Skin of body (tissue), 2 donors: Measurements from ENCODE around the gene GPANK1. TPM values are rescaled to one million over a fixed set of nuclear protein-coding genes. Genes with fewer than 3 reads are reported as not detected.

Experiments
- DNase-seq: peaks from one replicate; lab custom pipeline; 2025; lab: John Stamatoyannopoulos, UW
- total RNA-seq: library from RNA; depleted of rRNA; stranded (reverse); fragments of >200 nt; gene quantifications from one replicate; pipeline ENCODE4 v1.2.3, GENCODE V29; 2014

The GPANK1 gene
- total RNA-seq, 1 donor from 2014 or later = 8.2 TPM

GRCh38 chr6:31642798-31643570 lies 21.8 kb downstream of the GPANK1 start:
- DNase-seq = no peak

GRCh38 chr6:31641370-31641769 lies 23.4 kb downstream of the GPANK1 start:
- no peak for DNase-seq

GRCh38 chr6:31640612-31641011 lies 24.2 kb downstream of the GPANK1 start:
- no peak for DNase-seq

GRCh38 chr6:31639449-31639861 lies 25.3 kb downstream of the GPANK1 start:
- no peak for DNase-seq

GRCh38 chr6:31639043-31639442 lies 25.8 kb downstream of the GPANK1 start:
- DNase-seq = no peak

GRCh38 chr6:31636698-31637596 lies 27.9 kb downstream of the GPANK1 start:
- DNase-seq = no peak

- no peak for DNase-seq
These were observed 29.7 kb downstream of the GPANK1 start for GRCh38 chr6:31634969-31635575.

- DNase-seq = no peak
These were observed 30.7 kb downstream of the GPANK1 start for GRCh38 chr6:31634131-31634530.

- DNase-seq = no peak
These were observed 31.4 kb downstream of the GPANK1 start for GRCh38 chr6:31633447-31633846.

- DNase-seq = no peak
These were observed 32.4 kb downstream of the GPANK1 start for GRCh38 chr6:31632279-31632946.

- DNase-seq = no peak
These were observed 33.0 kb downstream of the GPANK1 start for GRCh38 chr6:31631681-31632278.

- no peak for DNase-seq
These were observed 33.6 kb downstream of the GPANK1 start for GRCh38 chr6:31631209-31631608.

- no peak for DNase-seq
These were observed 34.4 kb downstream of the GPANK1 start for GRCh38 chr6:31630177-31630934.

- no peak for DNase-seq
These were observed 35.8 kb downstream of the GPANK1 start for GRCh38 chr6:31629014-31629413.

- no peak for DNase-seq
These were observed 37.0 kb downstream of the GPANK1 start for GRCh38 chr6:31627690-31628287.

- no peak for DNase-seq
These were observed 37.8 kb downstream of the GPANK1 start for GRCh38 chr6:31626952-31627351.

- no peak for DNase-seq
These were observed 40.7 kb downstream of the GPANK1 start for GRCh38 chr6:31624070-31624469.

- no peak for DNase-seq
These were observed 42.1 kb downstream of the GPANK1 start for GRCh38 chr6:31622684-31623091.

GRCh38 chr6:31621991-31622390 lies 42.8 kb downstream of the GPANK1 start:
- no peak for DNase-seq
